NCI-H2029 (cell line): ENCODE data around the gene NTN4.
"Not testable (repeated sequence)": the region's sequence is repeated elsewhere in the genome, so short reads cannot be mapped to it uniquely, and the experiment has no call there.

ENCODE experiments used
- DNase-seq: peaks from one replicate; lab custom pipeline; 2025; lab: John Stamatoyannopoulos, UW

Gene NTN4

DNA sequence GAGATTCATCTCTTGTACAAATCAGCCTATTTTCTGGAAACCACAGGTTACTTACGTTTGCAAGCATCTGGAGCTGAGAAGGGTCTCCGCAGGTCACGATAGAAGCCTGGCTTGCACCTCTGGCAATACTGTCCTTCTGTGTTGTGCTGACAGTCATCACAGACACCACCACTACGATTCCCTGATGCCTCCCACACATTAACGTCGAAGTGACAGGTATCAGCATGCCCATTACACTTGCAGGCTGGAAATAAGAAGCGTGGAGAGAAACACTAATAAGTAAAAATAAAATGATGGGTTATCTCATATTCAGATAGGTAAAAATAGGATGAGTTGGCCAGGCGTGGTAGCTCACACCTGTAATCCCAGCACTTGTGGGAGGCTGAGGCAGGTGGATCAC is 80.2 kb downstream of the NTN4 start:
- no peak for DNase-seq

DNA sequence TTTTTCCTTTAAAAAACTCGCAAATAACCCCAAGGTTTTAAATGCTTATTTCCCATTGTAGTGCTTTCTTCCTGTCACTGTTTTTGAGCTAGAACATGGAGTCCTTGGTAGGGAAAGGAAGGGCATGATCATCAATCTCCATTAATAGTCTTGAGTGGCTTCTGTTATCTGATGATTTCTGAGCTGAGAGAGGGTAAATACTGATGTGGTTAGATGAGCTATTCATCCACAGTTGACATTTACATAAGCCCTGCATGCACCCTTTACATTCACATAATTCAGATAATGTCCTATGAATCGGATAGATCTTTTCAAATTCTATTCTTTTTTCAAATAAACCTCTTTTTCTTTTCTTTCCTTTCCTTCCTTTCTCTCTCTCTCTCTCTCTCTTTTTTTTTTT is 81.4 kb downstream of the NTN4 start:
- DNase-seq, result no peak

DNA sequence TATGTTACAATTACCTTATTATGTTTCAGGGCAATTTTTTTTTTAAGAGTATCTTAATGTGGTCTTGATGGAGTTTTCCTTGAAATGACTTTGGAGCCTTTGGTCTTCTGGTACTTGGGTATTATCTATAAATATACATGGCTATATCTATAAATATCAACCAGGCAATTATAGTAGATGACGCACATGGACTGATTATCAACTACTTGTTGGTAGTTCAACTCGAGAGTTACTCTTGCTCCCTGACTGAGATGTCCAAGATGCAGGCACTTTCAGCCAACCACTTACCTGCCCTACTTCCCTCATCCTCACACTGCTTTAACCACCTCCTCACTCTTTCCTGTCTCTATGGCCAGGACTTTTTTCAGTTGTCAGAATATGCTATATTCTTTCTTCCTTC is 85.4 kb downstream of the NTN4 start:
- no peak for DNase-seq

GRCh38 chr12:95703986-95704385 is 86.6 kb downstream of the NTN4 start:
- no peak for DNase-seq

DNA sequence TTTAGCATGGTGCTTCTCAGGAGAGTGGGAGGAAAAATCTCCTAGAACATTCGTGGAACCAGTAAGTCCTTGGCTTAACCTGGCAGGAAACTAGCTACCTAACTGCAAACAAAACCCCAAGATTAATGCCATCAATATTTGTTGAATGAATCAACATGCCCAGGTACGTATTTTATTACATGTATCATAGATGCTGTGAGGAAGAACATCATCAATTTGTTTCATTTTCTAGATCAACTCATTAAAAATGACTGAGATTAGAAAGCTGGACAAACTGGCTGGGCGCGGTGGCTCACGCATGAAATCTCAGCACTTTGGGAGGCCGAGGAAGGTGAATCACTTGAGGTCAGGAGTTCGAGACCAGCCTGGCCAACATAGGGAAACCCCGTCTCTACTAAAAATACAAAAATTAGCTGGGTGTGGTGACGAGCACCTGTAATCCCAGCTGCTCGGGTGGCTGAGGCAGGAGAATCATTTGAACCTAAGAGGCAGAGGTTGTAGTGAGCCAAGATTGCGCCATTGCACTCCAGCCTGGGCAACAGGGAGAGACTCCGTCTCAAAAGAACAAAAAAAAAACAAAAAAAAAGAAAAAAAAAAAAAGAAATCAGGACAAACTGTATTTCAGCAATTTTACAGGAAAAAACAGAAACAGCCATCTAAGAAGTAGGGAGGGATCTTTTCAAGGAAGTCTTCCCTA is 88.7 kb downstream of the NTN4 start:
- DNase-seq, result no peak

GRCh38 chr12:95701275-95701674 is 89.3 kb downstream of the NTN4 start:
- no peak for DNase-seq

DNA sequence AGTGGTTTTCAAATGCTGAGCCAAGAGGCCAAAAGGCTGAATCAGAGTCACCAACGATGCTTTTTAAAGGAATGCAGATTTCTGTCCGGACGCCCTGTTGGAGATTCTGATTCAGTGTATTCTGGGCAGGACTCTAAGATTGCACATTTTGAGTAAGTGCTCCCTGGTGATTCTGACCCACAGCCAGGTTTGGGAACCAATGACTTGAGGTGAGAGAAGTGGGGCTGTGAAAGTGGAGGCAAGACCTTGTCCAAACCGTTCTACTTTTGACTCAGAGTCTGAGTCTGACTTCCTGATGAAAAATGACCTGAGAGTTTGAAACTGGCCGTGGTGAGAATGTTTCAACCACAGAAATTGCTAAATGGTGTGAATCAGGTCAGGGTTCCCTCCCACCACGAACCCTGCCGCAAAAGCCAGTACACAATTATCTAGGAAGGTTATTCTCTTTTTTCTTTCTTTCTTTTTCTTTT is 90.2 kb downstream of the NTN4 start:
- DNase-seq, result no peak

DNA sequence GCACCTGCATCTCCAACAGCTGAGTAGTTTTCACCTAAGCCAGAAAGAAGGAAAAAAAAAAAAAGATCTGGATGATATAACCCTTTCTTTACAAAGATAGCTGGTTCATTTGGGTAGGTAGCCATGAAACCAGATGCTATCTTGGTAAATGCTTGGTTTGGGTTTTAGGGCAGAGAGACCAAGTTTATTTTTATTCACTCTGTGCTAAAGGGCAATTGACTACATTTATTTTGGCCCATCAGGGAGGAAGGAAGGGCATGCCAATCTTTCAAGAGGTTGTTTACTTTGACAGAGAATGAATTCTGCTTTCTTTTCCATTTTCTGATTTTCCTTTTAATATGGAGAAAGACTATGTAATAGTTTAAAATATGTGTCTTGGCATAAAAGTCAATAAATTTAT is 91.0 kb downstream of the NTN4 start:
- peak; percentile 24 for DNase-seq

DNA sequence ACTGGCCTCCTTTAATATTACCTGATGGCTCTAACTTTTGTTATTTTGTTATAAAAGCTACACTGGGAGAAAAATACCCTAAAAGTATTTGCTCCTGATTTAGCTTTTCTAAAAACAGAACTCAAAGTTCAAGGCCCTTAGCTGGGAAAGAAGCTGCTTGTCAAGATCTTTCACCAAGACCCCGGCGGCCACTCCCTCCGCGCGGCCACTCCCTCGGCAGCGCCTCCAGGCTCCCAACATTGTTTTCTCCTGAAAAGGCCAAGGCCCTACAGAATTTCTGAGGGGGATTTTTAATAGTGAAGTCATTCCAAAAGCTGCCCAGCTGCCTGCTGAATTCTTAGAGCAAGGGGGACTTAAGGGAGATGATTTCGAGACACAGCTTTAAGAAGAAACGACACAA is 96.4 kb downstream of the NTN4 start:
- DNase-seq, result no peak

DNA sequence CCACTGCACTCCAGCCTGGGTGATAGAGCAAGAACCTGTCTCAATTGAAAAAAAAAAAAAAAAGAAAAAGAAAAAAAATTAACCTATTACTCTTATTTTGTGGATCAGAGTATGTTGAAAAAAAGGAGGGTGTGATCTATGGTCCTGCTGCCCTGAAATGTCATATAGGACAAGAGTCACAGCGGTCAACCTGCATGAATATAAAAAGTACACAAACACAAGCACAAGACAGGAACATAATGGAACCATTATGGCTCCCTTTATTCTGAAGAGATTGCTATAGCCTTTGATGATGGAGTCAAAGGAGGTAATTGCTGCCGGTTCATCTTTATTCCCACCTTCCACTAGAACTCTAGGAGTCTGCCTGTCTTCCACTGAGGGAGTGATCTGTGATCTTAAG is 96.9 kb downstream of the NTN4 start:
- no peak for DNase-seq

DNA sequence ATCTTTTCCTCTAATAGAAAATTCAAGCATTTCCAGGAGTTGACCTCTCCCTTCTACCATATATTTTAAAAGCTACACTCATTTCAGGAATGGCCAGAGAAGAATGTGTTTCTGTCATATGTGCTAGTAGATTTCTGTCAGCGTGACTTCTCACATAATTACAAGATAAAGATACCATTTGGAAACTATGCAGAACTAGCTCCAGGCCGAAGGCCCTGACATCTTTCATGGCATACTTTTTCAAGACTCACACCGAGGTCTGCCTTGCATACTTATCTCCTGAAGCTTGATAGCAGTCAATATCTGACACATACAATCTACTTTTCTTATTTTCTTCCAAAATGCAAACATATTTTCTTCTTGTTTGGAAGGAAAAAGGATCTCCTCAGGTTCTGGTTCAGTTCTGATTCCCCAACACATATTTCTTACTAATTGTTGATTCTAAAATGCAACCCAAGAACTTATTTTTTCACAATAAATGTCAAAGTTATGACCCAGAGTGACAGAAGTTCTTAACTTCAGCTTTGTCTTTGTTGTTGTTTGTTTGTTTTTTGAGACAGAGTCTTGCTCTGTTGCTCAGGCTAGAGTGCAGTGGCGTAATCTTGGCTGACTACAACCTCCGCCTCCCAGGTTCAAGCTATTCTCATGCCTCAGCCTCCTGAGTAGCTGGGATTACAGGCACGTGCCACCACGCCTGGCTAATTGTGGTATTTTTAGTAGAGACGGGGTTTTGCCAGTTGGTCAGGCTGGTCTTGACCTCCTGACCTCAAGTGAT is 99.5 kb downstream of the NTN4 start:
- DNase-seq, result no peak

DNA sequence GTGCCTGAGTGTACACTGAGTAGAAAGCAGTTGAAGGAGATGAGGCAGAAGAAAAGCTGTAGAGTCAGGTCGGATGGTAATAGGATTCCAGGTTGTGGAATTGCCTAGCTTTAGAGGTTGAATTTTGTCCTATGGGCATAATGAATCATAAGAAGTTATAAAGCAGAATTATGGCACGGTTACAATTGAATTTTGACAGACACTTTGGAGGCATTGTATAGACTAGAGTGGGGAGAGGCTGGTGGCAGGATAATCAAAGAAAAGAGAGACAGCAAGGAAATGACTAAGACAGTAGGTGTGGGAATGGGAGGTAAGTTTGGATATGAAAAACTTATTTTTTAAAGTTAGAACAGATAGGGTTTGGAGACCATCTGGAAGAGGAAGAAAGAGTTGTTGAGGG is 102.6 kb downstream of the NTN4 start:
- no peak for DNase-seq

- DNase-seq, result no peak
Observed at GRCh38 chr12:95683418-95683817, 107.1 kb downstream of the NTN4 start.

- DNase-seq, result no peak
Observed at GRCh38 chr12:95681210-95681765, 109.3 kb downstream of the NTN4 start.

- DNase-seq, result no peak
Observed at GRCh38 chr12:95678684-95679083, 111.9 kb downstream of the NTN4 start.

DNA sequence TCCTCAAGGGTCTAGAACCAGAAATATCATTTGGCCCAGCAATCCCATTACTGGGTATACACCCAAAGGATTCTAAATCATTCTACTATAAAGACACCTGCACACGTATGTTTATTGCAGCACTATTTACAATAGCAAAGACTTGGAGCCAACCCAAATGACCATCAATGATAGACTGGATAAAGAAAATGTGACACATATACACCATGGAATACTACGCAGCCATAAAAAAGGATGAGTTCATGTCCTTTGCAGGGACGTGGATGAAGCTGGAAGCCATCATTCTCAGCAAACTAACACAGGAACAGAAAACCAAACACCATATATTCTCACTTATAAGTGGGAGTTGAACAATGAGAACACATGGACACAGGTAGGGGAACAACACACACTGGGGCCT is 112.8 kb downstream of the NTN4 start:
- not testable (repeated sequence) for DNase-seq

GRCh38 chr12:95674631-95675030 is 115.9 kb downstream of the NTN4 start:
- peak; percentile 94 for DNase-seq

DNA sequence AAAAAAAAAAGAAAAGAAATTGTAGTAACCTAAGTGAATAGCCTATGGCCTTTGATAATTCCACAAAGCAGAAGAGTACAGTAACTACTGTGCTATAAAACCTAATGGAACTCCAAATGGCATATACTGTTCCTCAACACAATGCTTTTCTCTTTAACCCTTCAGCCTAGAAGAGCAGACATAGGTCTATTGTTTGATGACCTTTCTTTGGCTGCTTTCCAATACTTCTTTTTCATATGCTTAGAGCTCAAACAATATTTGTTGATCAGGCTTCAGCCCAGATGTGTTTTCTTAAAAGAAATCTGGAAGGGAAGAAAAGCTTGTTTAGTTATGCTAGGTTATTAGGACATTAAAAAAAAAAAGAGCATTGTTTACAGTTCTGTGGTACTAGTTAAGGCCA is 116.4 kb downstream of the NTN4 start:
- peak; percentile 79 for DNase-seq

- no peak for DNase-seq
Observed at GRCh38 chr12:95673576-95673975, 117.0 kb downstream of the NTN4 start.

GRCh38 chr12:95672166-95672565 is 118.4 kb downstream of the NTN4 start:
- no peak for DNase-seq

DNA sequence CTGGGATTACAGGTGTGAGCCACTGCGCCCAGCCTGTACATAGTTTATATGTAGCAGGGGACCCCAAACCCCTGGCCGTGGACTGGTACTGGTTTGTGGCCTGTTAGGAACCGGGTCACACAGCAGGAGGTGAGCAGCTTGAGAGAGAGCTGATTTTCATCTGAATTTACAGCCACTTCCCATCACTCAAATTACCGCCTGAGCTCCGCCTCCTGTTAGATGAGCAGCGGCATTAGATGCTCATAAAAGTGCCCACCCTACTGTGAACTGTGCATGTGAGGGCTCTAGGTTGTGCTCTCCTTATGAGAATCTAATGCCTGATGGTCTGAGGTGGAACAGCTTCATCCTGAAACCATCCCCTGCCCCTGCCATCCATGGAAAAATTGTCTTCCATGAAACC is 119.3 kb downstream of the NTN4 start:
- no peak for DNase-seq

DNA sequence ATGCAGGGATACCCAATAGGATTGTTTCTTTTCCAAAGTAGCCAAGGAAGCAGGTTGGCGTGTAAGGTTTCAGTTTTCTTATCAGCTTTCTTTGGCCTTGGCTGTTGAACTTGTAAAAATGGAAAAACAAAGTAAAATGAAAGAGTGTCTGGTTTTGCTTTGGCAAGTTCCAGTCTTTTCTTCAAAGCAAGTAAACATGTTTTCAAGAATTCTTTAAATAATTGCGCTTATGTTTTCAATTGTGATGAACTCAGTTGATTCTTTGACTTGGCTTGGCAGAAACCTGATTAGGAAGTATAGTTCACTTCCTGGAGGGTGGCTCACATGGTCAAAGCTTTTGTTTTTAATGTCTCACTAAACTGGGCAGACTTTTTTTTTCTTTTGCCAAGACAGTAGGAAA is 127.0 kb downstream of the NTN4 start:
- DNase-seq, result no peak

DNA sequence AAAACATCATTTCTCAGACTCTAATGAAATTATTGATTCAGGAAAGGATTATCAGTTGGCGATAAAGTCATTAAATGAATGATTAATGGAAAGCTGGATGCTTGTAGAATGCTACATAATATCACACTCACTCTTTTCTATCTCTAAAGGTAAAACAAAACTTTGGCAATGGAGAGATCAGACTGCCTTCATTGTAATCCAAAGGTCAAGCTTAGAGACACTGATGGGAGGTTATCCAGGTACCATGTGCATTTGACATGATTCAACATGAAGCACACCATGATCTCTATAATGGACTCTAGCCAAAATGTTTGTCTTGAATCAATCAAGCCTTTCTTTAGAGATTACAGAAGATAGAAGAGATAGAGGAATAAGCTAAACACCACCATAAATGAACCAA is 129.2 kb downstream of the NTN4 start:
- DNase-seq, result no peak
